HG03103 (cell line): ENCODE data around the gene GYS2.
A peak's percentile ranks its signal among the peaks of the same experiment; 100 is the strongest.

ENCODE experiments used
- ATAC-seq: cut with Tn5 transposase; IDR thresholded peaks from one replicate; pipeline ENCODE4 v1.9.1; 2021; ENCODE audit warnings: low read depth; ENCODE audit not compliant: unreplicated experiment

GYS2 gene

GRCh38 chr12:21559855-21560569 is 44.6 kb downstream of the GYS2 start:
- no peak for ATAC-seq

GRCh38 chr12:21558100-21558679 is 46.5 kb downstream of the GYS2 start:
- no peak for ATAC-seq

- ATAC-seq = no peak
Observed at GRCh38 chr12:21553329-21553675, 51.3 kb downstream of the GYS2 start.

GRCh38 chr12:21552635-21553328 is 51.9 kb downstream of the GYS2 start:
- ATAC-seq = no peak

GRCh38 chr12:21551841-21552465 is 52.7 kb downstream of the GYS2 start:
- ATAC-seq = no peak

GRCh38 chr12:21547437-21547836 is 57.2 kb downstream of the GYS2 start:
- no peak for ATAC-seq

- ATAC-seq = no peak
Observed at GRCh38 chr12:21546716-21547115, 57.9 kb downstream of the GYS2 start.

GRCh38 chr12:21545557-21545956 is 59.1 kb downstream of the GYS2 start:
- ATAC-seq = no peak

- ATAC-seq = no peak
Observed at GRCh38 chr12:21543151-21543550, 61.5 kb downstream of the GYS2 start.

- ATAC-seq = no peak
Observed at GRCh38 chr12:21542403-21542802, 62.2 kb downstream of the GYS2 start.

GRCh38 chr12:21541773-21542172 is 62.9 kb downstream of the GYS2 start:
- no peak for ATAC-seq

- ATAC-seq = no peak
Observed at GRCh38 chr12:21539797-21540196, 64.8 kb downstream of the GYS2 start.

- ATAC-seq = no peak
Observed at GRCh38 chr12:21538061-21538653, 66.5 kb downstream of the GYS2 start.

GRCh38 chr12:21529456-21529855 is 75.2 kb downstream of the GYS2 start:
- no peak for ATAC-seq

GRCh38 chr12:21528953-21529352 is 75.7 kb downstream of the GYS2 start:
- ATAC-seq = no peak

GRCh38 chr12:21527451-21528180 is 77.0 kb downstream of the GYS2 start:
- peak; percentile 92 for ATAC-seq

- no peak for ATAC-seq
Observed at GRCh38 chr12:21526721-21527345, 77.8 kb downstream of the GYS2 start.

- ATAC-seq = no peak
Observed at GRCh38 chr12:21526053-21526452, 78.6 kb downstream of the GYS2 start, which contains the start of gene SPX. TSS of gene SPX (plus strand) at chr12:21526296. CDS start at chr12:21526473, 177 bp downstream.

GRCh38 chr12:21523148-21523547 is 81.5 kb downstream of the GYS2 start:
- ATAC-seq = no peak

GRCh38 chr12:21521541-21521940 is 83.1 kb downstream of the GYS2 start:
- no peak for ATAC-seq
